Stimulated activated CD4-positive, alpha-beta T cell treated with anti-CD3 and anti-CD28 coated beads, Interleukin-1b, Interleukin-23, amount 100 ng/mL, for 24 hours (primary cell): Measurements from ENCODE around the gene ADRA2A.

Experiments
- DNase-seq, 4 experiments: peaks; one replicate each; pipeline ENCODE4 v3.0.0-alpha.2; 2020; ENCODE audit warnings: low read depth in 4 of 4, low spot score in 1 of 4

ADRA2A gene

DNA sequence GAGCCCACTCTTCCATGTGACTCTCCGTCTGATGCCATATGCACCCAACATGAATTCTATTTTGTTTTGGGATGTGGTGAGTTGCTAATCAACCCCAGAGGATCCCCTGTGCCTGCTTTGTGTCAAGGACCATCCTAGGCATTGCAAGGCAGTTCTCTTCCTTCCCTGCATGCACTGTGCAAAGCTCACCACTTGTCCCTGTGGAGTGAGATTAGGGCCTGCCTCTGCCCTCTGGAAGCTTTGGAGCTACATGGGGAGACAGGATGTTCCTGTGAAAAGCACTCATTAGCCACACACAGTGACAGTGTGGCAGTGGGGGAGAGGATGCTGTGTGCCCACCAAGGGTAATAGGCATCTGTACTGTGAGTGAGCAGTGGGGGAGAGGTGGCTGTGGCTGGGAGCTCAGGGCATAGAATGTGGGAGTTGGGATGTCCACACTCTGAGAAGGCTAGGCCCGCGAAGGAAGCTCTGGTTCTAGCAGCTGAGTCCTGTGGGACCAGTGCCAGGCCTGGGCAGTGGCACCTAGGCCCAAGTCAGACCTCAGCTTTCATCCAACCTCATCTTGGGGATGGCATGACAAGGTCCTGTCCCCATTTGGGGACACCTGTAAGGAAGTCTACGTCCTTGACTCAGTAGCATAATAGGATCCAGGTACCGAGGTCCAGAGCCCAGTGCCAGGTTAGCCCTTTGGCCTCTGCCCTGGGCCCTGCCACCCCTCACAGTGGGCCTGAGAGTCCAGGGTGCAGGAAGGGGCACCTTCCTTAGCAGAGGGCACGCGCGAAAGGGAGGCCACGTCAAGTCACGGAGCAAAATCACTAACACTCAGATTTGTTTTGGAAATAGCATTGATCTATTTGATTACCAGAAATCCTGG, 6.6 kb downstream of the ADRA2A start:
- no peak for DNase-seq

DNA sequence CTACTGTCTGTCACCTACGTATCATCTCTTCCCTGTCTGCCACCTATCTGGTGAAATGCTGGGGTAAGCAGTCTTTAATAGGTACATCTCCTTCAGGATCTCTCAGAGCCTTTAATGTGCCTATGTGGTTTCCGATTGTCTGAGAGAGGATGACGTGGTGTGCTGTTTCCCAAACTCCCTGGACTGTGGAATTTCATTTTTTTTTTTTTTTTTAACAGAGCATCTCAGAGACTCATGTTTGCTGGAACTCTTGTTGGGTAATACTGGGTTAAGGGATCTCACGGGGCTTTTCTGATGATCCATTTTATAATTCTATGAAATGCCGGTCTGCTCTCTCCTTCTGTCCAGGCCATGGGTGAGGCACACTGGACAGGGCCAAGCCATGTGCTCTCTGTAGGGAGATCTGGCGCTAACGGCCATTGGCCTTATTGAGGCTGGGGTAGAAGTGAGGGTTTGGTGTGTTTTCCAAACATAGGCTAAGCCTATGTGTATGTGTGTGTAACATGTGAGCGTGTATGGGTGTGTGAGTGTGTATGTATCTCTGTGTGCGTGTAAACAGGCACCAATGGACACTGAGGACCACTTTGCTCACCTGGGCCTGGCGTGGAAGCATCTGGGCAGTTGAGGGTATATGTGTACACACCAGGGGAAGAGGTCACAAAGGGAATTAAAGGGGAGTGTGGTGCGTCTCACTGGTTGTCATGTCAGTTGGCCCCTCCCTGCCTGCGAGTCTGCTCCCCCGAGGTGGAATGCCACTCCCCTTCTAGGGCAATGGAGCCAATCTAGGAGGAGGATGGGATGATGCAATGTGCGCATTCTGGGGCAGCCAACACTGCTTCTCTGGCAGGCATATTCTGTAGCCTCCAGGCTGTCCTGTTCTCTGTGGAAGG, 7.8 kb downstream of the ADRA2A start:
- no peak for DNase-seq

DNA sequence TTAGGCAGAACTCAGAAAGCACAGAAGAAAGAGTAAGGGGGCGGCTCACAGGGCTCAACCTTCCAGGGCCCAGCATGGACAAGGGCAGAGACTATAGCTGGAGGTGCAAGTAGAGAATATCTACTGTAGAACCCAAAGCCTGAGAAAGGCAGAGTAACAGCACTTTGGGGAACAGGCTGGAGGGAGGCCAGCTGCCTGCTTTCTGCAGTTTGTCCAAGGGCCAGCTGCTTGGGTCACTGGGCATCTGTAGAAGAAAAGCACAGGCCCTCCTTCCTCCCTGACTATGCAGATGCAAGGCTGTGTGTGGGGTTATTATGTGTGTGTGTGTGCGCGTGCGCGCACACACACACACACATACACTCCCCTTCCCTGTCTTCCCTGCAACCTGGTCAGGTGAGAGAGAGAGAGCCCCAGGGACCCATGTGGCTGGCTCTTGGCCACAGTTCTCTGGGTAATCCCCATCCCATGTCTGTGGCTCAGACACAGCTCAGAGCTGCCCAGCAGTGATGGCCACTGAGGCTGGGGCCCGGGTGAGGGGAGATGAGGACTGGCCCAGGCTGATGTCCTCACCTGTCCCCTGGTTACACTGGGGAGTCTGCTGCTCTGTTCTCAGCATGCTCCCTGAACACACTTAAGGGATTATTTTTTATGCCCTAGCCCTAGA, 9.0 kb downstream of the ADRA2A start:
- DNase-seq = no peak

DNA sequence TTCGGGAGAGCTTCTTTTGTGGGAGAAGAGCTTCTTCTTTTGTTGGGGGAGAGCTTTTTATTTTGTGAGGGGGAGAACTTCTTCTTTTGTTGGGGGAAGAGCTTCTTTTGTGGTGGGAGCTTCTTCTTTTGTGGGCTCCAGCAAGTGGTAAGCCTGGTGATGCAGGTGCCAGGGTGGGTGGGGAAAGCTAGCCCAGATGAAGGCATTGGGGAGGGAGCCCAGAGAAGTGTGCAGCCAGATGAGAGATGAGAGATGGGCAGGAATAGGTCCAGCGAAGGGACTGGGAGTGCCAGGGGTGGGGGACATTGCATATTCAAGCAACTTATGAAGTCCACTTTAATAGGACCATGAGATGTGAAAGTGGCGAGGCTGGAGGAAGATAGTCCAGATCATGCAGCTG, 9.7 kb downstream of the ADRA2A start:
- no peak for DNase-seq

DNA sequence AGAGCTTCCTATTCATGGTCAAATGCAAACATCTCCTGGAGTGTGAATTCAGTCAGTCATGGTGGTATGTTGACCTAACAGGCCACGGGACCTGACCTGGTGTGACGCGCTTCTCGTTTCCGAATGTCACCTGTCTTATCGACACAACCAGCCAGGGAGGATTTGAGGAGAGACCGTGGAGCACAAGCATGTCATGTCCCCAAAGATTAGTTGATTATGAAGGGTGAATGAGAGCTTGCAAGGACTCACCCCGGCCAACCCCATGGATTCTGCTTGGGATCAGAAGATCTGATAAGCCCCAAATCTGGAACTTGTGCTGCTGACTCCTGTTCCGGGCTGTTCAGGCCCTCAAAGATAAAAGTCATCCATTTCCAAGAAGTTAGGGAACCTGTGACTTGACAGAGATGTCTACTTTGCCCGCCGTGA, 10.5 kb downstream of the ADRA2A start:
- no peak for DNase-seq

DNA sequence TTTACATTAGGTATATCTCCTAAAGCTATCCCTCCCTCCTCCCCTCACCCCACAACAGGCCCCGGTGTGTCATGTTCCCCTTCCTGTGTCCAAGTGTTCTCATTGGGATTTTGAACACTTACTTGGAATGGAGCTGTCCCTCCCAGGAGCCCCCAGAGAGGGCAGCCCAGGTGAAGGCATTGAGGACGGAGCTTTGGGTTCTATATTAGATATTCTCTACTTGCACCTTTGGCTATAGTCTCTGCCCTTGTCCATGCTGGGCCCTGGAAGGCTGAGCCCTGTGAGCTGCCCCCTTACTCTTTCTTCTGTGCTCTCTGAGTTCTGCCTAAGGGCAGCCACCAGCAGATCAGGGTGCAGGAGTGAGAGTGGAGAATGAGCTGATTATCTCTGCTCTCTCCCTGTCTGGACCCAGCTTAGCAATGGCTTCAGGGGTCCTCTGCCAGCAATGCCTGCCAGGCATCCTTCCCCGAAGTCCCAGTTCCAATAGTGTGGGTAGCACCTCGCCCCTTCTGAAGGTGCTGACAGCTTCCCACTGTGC, 11.2 kb downstream of the ADRA2A start:
- no peak for DNase-seq

DNA sequence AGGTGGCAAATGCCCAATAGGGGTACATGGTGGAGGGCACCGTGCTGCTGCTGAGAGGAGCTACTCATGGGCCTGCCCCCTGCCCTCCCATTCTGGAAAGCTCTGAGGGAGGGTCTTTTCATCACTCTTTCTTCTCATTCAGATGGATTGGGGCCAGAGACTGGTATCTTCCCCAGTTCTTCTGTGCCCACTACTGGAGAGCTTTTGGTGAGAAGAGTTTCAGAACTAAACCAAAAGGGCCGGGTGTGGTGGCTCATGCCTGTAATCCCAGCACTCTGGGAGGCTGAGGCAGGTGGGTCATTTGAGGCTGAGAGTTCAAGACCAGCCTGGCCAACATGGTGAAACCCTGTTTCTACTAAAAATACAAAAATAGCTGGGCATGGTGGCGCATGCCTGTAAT, 12.5 kb downstream of the ADRA2A start:
- DNase-seq = no peak

DNA sequence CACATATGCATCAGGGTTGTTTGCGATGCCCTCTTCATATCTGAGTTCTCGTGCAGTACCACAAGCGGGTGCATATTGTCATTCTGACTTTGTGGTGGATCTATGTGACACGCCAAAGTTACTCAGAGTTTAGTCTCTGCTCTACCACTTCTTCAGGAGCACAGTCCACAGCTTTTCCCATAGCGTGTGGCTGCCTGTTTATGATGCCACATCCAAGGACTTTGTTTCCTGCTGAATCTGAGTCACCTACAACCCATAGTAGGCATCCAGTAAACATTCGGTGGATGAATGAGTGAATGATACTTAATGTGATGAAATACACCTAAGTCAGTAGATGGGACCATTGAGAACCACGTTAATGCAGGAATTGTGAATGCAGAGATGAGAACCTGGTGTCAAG, 15.0 kb downstream of the ADRA2A start:
- no peak for DNase-seq

DNA sequence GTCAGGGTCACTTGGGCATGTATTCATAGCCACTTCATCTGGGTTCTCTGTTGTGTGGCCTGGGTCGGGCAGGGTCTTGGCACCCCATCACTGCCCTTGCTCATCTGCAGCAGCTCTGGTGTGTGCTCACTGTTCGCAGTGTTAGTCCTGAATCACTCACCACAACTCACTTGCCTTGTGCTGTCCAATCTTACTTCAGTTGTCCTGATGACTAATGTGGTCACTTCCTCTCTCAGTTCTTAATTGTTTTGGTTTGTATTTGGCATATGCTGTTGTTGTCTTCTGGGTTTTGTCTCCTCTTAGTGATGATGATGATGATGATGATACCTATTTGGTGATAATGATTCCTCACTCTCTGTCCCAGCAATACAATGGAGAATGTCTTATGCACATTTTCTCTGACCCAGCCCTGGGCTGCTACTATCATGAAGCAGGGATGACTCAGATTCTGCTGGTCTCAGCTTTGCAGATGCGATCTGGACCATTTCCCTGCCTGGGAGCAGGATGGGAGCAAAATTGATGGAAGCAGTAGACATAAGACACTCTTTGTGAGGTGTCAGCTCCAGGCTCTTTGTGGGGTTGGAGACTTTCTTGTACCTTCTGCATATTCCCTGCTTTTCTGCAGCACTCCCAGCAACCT, 17.0 kb downstream of the ADRA2A start:
- no peak for DNase-seq

DNA sequence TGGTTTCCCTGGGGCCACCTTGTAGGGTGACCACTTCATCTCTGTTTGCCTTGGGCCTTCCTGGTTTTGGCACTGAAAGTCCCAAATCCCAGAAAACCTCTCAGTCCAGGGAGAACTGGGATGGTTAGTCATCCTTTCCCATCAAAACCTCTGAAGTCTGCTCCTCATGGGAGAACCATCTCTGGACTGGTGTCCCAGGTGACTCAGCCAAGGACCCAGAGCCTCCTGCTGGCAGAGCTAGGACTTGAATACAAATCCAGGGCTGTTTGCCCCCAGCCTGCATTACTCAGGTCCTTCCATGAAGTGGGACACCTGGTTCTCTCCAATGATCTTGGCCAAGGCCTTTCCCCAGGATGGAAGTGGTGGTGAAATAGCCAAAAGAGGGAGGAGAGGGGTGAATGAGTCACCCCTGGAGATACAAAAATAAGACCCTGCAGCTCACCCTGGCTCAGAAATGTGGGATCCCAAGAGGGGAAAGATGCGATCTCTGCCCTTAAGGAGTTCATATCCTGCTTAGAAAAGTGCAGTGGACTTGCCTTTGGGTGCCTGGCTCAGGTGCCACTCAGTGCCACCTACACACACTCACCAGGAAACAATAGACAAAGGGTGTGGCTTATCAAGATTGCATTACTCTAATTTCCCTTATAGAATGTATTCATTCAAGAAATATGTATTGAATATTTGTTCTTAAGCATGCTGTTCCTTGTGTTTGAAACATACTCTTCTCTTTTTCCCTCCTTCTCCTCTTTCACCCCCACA, 22.0 kb downstream of the ADRA2A start:
- DNase-seq = no peak

DNA sequence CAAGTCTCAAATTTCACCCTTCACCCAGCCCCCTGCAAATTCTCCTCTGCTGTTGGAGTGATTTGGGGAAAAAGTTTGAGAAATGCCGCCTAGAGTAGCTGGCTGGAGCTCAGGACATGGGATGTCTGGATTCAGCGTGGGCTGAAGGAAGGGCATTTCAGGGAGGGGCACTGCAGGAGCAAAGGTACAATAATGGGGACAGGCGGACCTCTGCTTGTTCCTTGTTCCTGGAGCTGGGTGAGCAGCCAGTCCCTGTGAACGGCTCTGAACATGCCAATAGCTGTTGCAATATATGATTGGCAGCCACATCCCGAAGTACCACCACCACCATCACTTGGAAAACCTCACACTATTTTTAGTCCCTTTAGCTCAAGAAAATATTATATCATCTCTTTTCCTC, 23.4 kb downstream of the ADRA2A start:
- DNase-seq = no peak

DNA sequence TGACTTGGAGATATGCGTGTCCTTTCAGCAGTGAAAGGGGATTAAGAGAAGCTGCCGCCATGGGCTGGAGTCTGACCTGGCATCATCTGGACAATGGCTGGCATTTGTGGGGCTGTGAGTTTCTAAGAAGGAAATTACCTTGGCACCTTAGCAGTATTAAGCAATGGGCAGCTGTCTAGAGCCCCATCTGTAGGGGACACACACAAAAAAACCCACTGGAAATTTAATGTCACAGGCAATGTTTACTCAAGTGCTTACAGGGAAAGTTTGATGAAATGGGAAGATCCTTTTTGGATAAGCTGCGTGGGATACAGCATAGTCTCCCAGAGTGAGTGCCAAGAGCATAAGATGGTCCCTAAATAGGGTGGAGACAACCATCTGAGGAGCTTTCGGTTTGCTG, 25.0 kb downstream of the ADRA2A start:
- no peak for DNase-seq

DNA sequence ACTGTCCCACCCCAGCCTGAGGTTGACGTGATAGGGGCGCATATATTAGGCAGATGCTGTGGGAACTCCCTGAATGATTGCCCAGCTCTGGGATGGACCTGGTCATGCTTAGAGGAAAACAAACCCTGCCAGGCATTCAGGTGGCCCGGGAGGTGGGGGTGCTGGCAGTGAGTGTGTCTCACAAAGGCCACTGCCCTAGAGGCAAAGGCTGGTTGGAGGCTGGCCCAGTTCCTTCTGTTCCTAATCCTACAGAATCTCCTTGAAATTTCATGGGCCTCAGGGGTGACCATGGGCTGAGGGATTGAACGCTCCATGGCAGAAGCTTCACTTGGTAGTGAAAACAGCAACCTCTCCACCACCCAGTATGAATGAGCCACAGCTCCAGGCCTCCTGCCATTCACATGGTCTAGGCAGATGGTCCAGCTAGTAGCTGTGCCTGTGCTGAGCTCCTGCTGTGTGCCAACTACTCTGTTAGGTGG, 25.6 kb downstream of the ADRA2A start:
- no peak for DNase-seq

DNA sequence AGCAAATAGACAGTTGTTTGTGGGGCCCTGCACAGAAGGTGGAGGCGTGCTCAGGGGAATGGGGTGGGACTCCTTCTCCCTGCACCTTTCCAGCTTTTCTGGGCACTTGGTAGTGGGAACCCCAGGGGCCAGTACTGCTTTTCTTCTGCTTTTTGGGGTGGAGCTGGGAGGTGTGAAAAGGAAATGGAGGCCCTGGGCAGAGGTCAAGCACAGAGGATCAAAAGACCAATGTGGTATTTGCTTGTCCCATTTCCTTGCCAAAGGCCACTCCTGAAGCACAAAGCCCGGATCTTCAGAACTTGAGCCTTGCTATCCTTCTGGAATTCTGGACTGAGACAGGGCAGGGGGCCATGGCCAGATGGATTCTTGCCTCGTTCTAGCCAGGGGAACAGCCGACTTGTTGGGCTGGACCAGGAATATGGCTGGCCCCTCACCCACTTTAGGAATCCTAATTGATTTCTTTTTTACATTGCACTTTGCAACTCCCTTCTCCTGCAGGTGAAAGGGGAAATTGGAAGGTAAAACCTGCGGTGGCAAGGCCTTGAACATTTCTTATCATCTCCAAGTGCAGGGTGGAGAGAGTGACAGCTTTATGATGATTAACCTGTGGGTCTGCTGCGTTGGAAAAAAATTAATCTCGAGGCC, 26.5 kb downstream of the ADRA2A start:
- no peak for DNase-seq

DNA sequence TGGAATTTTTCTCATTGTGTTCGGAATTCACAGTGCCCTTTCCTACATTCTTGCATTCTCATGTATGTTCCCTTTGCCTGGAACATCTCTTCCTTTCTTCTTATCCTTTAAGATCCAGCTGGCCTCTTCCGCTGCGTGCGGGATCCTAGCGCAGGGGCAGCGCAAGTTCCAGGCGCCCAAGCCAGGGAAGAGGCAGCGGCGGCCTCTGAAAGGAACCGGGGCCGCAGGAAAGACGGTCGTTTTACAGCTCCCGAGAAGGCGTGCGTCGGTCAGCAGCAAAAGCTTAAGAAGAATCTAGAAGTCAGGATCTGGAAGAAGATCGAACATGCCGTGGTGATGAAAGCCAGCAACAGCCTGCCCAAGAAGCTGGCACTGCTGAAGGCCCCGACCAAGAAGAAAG, 28.0 kb downstream of the ADRA2A start:
- no peak for DNase-seq

DNA sequence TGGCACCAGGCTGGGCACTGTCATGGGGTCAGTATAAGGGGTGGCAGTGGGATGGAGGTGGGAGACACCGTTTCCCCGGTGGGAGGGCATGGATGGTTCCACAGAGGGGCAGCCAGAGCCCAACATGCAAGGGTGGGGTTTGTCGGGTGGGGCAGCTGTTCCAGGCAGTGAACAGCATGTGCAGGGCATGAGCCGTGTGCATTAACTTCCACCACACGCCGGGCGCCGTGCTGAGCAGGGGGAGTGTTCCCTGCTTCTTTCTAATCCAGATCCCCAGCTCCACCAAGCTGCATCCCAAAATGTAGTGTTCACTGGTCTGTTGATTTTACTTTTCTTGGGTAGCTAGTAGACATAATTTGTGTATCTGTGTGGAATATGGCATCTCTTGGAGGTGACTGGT, 29.3 kb downstream of the ADRA2A start:
- no peak for DNase-seq

DNA sequence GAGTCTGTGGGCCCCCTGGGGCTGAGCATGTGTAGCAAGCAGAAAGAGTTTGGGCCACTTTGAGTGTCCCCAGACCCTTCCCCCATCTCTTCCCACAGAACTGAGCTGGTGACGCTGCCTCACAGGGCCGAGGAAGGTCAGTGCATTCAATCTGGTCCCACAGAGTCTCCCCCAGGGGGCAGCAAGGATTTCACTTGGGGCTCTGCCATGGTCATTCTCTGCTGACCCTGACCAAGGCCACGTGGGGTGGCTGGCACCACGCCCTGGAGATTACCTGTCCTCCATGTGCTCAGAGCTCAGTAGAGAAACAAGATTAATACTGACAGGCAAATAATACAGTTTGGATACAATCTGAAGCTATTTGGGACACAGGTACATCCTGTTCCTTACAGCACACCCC, 30.2 kb downstream of the ADRA2A start:
- DNase-seq = no peak

DNA sequence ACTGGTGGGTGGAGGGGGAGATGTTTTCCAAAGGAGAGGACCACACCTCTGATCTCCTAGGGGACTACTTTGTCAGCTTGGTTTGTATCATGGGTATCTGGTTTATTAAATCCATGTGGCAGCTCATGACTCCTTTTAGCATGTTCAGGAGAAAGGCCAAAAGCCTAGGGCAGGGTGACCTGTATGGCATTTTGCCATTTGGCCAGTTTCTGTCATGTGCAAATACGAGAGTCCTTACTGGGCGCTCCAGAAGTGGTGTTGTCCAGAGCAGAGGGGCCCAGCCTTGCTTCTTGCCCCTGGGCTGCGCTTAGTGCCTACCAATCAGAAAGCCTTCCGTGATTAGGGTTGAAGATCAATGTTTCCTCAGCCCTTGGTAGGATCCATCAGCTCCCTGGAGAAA, 31.0 kb downstream of the ADRA2A start:
- no peak for DNase-seq

DNA sequence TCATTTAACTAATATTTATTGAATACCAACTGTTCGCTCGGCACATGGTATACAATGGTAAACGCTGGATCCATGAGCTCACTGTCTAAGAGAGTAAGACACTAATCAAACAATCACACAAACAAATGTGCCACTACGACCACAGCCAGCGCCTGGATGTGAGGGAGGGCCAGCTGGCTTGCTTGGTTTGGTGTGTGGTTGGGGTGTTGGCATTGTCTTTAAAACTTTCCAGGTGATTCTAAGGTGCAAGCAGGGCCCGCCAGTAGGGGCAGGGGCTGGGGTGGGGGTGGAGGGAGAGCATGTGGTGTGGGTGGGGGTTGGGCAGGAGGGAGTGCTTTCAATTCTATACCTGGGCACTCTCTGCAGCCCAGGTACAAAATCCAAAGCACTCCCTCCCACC, 31.6 kb downstream of the ADRA2A start:
- no peak for DNase-seq
